C4-2B (cell line): Measurements from ENCODE around the gene ZNF70.

Experiments used
- CTCF ChIP-seq: fragments of 450-650 bp; conservative IDR thresholded peaks from 2 replicates; pipeline ENCODE4 v1.5.1; 2017; ENCODE audit warnings: mild to moderate bottlenecking
- ZFX ChIP-seq: fragments of 450-650 bp; IDR thresholded peaks from 2 replicates; pipeline ENCODE4 v1.6.1; 2017

- TF ChIP-seq CTCF (no peak), ZFX (no peak)
These were observed 36.0 kb downstream of the ZNF70 start for GRCh38 chr22:23714596-23715578.
